Activated CD4-positive, alpha-beta T cell treated with anti-CD3 and anti-CD28 coated beads, Interleukin-10, Interleukin-2, amounts not matched to agents 100 ng/mL and 50 ng/mL, durations not matched to agents 16 hours and 8 hours (primary cell): ENCODE results near the gene AUP1.
A peak's percentile ranks its signal among the peaks of the same experiment; 100 is the strongest.
"Not testable (repeated sequence)": the region's sequence is repeated elsewhere in the genome, so short reads cannot be mapped to it uniquely, and the experiment has no call there.

ENCODE experiments used
- DNase-seq: peaks from one replicate; pipeline ENCODE4 v3.0.0-alpha.2; 2020

AUP1 gene

GRCh38 chr2:74496997-74497776 is 32.3 kb downstream of the AUP1 start:
- DNase-seq = no peak

DNA sequence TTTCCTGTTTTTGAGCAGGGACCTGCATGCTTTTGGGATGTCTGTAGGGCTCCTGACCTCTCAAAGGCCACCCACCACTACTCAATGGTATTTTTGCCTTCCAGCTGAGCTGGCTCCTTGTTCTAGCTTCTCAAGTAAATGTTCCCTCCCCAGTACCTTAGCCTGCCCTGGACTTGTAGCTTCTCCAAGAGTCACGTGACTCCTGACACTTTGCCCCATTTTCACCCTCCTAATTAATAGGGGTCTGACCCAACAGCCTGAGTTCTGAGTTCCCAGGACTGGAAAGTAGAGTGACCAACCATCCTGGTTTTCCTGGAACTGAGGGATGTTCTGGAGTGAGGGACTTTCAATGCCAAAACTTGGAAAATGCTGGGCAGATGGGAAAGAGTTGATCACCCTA is 34.1 kb downstream of the AUP1 start:
- no peak for DNase-seq

- no peak for DNase-seq
These were observed 36.0 kb downstream of the AUP1 start for GRCh38 chr2:74493546-74493945.

DNA sequence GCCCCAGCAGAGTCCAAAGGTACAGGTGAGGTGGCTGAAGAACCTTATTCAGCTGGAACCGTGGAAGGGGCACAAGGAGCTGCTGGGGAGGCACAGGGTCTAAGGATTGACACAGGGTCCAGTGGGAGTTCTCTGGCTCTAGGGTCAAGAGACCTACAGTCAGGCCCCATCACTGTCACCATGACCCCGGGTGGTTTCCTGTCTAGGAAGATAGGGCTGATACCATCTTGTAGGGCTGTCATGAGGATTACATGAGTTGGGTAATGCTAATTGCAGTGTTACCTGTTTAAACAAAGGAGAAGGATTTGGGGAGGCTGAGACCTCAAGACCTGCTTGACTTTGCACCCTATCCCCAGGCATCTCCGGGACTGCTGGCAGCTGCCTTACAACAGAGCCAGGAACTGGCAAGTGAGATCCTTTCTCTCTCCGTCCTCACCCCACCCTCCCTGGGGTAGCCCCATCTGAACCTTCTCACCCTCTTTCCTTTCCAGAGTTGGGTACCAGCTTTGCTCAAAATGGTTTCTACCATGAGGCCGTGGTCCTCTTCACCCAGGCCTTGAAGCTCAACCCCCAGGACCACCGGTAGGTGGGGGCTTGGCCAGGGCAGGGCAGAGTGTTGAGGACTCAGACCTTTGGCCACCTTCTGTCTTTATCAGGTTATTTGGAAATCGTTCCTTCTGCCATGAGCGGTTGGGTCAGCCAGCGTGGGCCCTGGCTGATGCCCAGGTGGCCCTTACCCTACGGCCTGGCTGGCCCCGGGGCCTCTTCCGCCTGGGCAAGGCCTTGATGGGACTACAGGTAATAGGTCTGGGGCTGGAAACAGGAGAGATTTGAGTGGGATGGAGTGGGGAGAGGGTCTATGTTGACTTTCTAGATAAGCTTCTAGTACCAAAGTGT is 37.6 kb downstream of the AUP1 start:
- no peak for DNase-seq

DNA sequence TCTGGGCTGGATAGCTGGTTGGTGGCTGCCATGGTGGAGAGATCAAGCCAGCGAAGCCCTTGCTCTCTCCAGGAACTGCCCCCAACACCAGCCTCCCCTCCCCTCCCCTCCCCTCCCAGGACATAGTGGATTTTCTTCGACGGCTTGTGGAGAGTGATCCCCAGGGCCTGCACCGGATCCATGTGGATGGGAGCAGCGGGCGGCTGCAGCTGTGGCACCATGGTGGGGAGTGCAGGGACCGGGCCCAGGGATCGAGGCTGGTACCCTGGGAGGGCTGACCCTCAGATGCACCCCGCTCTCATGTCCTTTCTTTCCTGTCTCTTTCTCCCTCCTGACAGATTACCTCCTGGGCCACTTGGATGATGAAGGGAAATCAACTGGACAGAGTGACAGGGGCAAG is 39.6 kb downstream of the AUP1 start:
- no peak for DNase-seq

- no peak for DNase-seq
These were observed 40.6 kb downstream of the AUP1 start for GRCh38 chr2:74488643-74489481.

DNA sequence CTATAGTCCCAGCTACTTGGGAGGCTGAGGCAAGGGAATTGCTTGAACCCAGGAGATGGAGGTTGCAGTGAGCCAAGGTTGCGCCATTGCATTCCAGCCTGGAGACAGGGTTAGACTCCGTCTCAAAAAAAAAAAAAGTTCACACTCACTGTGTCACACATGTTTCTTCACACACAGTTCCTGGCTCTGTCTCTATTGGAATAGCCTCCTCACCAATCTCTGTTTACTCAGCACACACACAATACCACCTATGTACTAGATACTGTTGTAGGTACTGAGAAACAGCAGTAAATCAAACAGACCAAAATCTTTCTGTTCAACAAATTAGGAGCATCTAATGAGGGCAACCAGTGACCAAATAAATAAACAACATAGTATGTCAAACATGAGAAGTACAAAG is 43.4 kb downstream of the AUP1 start:
- no peak for DNase-seq

DNA sequence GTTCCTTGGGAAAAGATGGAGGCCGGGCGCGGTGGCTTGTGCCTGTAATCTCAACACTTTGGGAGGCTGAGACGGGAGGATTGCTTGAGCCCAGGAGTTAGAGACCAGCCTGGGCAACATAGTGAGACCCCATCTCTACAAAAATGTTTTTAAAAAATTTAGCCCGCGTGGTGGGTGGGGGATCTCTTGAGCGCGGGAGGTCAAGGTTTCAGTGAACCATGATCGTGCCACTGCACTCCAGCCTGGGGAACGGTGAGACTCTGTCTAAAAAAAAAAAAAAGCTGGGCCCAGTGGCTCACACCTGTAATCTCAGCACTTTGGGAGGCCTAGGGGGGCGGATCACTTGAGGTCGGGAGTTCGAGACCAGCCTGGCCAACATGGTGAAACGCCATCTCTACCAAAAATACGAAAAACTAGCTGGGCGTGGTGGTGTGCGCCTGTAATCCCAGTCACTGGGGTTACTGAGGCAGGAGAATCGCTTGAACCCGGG is 45.8 kb downstream of the AUP1 start:
- DNase-seq = not testable (repeated sequence)

DNA sequence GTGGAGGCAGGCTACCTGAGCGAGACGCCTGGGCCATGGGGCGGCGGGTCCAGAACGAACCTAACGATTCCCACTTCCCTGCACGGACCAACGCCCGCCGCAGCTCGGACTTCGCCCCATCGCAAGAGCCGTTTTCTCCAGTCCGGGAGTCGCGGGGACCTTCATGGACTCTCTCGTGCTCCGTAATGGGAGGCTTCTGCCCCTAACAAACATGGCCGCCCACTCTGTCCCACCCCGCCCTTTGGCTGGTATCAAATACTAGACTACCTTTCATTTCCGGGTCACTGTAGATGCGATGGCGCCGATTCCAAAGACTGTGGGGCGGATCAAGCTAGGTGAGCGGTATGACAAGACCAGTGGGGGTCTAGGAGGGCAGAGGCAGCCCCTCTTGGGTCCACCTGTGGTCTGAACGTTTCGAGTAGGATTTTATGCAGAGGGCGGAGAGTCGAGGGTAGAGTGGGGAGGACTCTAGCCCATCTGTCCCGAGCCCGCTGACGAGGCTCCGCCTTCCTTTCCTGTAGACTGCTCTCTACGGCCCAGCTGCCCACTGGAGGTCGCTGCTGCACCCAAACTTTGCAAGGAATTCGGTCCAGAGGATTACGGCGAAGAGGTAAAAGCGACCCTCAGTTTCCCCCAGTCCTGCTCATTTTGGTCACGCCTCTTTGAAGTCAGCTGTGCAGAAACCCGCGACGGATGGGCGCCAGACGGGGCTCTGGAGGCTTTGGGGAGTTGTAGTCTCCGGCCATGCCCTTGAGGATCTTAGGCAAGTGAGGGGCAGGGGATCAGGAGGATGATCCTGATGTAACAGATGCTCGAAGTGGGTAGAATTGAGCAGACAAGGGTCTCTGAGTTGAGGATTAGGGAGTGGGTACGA is 46.5 kb downstream of the AUP1 start, which contains the start of the genes CCDC142 and TTC31:
CCDC142 (minus strand) TSS at position 198 of the 874 bp plus-strand sequence; CDS start at position 37, 161 bp downstream.
TTC31 (plus strand) TSS at position 281 of the 874 bp plus-strand sequence; CDS start at position 296, 15 bp downstream.
- DNase-seq = peak; percentile 95

DNA sequence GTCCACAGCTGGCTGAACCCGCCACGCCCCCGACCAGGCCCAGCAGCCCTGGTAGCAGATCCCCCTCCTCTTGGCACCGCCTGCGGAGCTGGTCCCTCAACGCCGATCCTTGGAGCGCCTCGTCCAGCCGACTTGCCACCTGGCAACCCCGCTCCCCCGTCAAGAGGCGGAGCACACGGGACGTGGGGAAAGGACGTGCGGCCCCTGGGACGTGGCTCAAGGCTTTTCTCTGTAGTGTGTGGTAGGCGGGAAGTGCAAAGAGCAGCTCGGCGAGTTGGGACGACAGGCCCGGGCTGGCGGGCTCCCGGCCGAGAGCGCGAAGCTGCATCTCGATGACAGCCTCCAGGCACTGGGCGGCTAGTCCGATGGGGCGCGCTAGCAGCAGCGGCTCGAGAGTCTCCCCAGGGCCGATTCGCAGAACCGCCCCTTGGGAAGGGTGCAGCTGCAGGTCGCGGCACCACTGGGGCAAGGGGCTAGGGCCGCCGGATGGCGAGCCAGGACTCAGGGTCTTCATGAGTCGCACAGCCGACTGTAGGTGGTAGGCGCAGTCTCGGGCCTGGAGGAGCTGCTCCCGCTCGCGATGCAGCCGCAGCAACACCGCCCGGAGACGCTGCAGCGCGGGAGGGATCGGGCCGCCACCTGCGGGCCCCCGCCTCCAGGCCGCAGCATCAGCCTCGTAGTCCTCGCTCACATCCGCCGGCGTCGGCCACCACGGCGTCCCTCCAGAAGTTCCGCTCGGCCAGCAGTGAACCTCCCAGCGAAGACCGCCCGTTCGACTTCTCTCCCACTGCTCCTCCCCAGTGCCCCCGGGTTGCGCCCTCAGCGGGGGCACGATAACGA is 47.3 kb downstream of the AUP1 start:
- peak; percentile 69 for DNase-seq

- DNase-seq = no peak
These were observed 48.1 kb downstream of the AUP1 start for GRCh38 chr2:74481431-74481830.
